BJ (cell line): ENCODE measurements around the gene PGBD1. TPM values are rescaled to one million over a fixed set of nuclear protein-coding genes. Genes with fewer than 3 reads are reported as not detected.

Experiments used
- CTCF ChIA-PET: fragments of 350-600 bp; formaldehyde crosslinking; extraction: SDS; loops from one replicate; lab custom pipeline; 2021; ENCODE audit warnings: antibody characterized with exemption, inconsistent platforms; lab: Yijun Ruan, JAX
- POLR2A ChIA-PET: fragments of 300-600 bp; sonication (Branson Sonifier 250); formaldehyde crosslinking; extraction: SDS; loops from one replicate; lab custom pipeline; 2021; ENCODE audit warnings: antibody characterized with exemption; lab: Charles Lee
- DNase-seq: peaks from one replicate; pipeline ENCODE4 v3.0.0-alpha.2; 2011; ENCODE audit warnings: low read depth
- H3K27me3 ChIP-seq: 2 replicates; pipeline ENCODE4 v1.6.0; 2011; ENCODE audit warnings: low read length; ENCODE audit not compliant: control insufficient read depth, insufficient read depth
- H3K36me3 ChIP-seq: 2 replicates; pipeline ENCODE4 v1.5.1; 2011; ENCODE audit warnings: low read length; ENCODE audit not compliant: control insufficient read depth, insufficient read depth
- H3K4me3 ChIP-seq: 2 replicates; pipeline ENCODE4 v1.5.1; 2011; ENCODE audit warnings: low read depth, mild to moderate bottlenecking, control low read depth, low read length
- CTCF ChIP-seq: IDR thresholded peaks from 2 replicates; pipeline ENCODE4 v1.5.1; 2011; ENCODE audit warnings: low read depth, mild to moderate bottlenecking, control low read depth, inconsistent platforms, low read length, moderate library complexity; ENCODE audit not compliant: insufficient read depth
- polyA plus RNA-seq: library from polyadenylated mRNA; depleted of rRNA; stranded (reverse); fragments of >200 nt; gene quantifications from 2 replicates; pipeline ENCODE4 v1.2.3, GENCODE V29; 2011

The PGBD1 gene
- polyA plus RNA-seq, 1 experiment = 3.1 TPM

- no peak for TF ChIP-seq CTCF
- ChIA-PET POLR2A (no interaction called here), CTCF (no interaction called here)
- Histone ChIP-seq H3K36me3 (0 out of 2 replicates have a peak, but pooled peaks cover 2% of the 10 kb centered on the region), H3K27me3 (no peaks in the 10 kb centered on the region), H3K4me3 (no peak overlapping the region)
- DNase-seq = no peak
These were observed 45.1 kb downstream of the PGBD1 start for GRCh38 chr6:28326371-28326948.

DNA sequence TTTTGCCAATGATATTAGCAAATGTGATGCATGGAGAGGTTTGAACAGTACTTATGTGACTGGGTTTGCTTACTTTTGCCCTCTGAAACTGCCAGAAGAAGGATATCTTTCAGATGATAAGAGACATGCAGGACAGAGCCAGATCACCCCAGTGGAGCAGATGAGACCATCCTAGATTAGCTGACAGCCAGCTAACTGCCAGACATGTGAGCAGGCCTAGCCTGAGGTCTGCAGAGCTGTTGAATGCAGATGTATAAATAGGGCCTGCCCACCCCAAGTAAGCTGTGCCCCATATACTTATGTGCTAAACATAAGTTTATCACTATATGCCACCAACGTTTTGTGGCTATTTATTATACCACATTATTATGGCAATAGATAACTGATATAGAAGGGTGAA lies 48.7 kb downstream of the PGBD1 start:
- no peak for DNase-seq
- ChIA-PET CTCF (no interaction called here), POLR2A (no interaction called here)
- H3K27me3 ChIP-seq = no peaks in the 10 kb centered on the region
- no peak for TF ChIP-seq CTCF
- 0 out of 2 replicates have a peak, but pooled peaks cover 2% of the 10 kb centered on the region for H3K36me3 ChIP-seq
- H3K4me3 ChIP-seq = no peak overlapping the region

GRCh38 chr6:28333047-28333446 lies 51.7 kb downstream of the PGBD1 start:
- H3K27me3 ChIP-seq = no peaks in the 10 kb centered on the region
- TF ChIP-seq CTCF = no peak
- ChIA-PET POLR2A (interaction anchor here (0.6 kb wide), 1 partner anchor 36 kb away, joined by 4 read pairs; no protein-coding TSS in a partner anchor), CTCF (no interaction called here)
- no peak overlapping the region for H3K4me3 ChIP-seq
- no peak for DNase-seq
- H3K36me3 ChIP-seq = no peaks in the 10 kb centered on the region

DNA sequence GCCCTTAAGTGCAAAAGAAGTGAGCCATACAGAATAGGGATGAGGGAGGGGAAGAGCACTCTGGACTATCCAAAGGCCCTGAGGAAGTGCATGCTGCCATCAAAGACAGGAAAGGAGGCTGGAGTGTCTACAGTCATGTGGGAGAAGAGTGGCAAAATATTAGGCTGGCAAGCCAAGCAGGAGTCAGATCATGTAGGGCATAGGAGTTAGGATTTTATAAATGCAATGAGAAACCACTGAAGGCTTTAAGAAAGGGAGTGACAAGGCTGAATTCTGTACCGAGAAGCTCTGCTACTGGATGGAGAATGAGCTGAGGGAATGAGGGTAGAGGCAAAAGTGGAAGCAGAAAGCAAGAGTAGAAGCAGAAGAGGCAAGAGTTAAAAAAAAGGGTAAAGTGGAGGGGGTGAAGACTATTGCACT lies 52.2 kb downstream of the PGBD1 start:
- no peak for DNase-seq
- no peak for TF ChIP-seq CTCF
- ChIA-PET POLR2A (no interaction called here), CTCF (no interaction called here)
- H3K27me3 ChIP-seq = no peaks in the 10 kb centered on the region
- no peaks in the 10 kb centered on the region for H3K36me3 ChIP-seq
- no peak overlapping the region for H3K4me3 ChIP-seq

- POLR2A ChIA-PET = no interaction called here
These were observed 53.1 kb downstream of the PGBD1 start for GRCh38 chr6:28334286-28335039.

More at GRCh38 chr6:28334286-28335039, 53.1 kb downstream of the PGBD1 start:
- no peaks in the 10 kb centered on the region for H3K36me3 ChIP-seq
- DNase-seq = no peak
- no peaks in the 10 kb centered on the region for H3K27me3 ChIP-seq
- no peak overlapping the region for H3K4me3 ChIP-seq
- CTCF ChIA-PET = interaction anchor here (2.4 kb wide), 1 partner anchor 21 kb away, joined by 8 read pairs; no protein-coding TSS in a partner anchor
- no peak for TF ChIP-seq CTCF
